OCI-M2 (cell line): ENCODE data around the gene GOLGA6L6.
"Not testable (repeated sequence)": the region's sequence is repeated elsewhere in the genome, so short reads cannot be mapped to it uniquely, and the experiment has no call there.

Experiments
- DNase-seq: peaks from one replicate; lab custom pipeline; 2025; ENCODE audit not compliant: unreplicated experiment; lab: John Stamatoyannopoulos, UW

Gene GOLGA6L6, protein sequence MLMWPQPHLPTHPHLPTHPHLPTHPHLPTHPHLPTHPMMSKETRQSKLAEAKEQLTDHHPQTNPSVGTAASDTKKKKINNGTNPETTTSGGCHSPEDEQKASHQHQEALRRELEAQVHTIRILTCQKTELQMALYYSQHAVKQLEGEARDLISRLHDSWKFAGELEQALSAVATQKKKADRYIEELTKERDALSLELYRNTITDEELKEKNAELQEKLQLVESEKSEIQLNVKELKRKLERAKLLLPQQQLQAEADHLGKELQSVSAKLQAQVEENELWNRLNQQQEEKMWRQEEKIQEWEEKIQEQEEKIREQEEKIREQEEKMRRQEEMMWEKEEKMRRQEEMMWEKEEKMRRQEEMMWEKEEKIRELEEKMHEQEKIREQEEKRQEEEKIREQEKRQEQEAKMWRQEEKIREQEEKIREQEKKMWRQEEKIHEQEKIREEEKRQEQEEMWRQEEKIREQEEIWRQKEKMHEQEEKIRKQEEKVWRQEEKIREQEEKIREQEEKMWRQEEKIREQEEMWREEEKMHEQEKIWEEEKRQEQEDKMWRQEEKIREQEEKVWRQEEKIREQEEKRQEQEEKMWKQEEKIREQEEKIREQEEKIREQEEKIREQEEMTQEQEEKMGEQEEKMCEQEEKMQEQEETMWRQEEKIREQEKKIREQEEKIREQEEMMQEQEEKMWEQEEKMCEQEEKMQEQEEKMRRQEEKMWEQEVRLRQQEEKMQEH

DNA sequence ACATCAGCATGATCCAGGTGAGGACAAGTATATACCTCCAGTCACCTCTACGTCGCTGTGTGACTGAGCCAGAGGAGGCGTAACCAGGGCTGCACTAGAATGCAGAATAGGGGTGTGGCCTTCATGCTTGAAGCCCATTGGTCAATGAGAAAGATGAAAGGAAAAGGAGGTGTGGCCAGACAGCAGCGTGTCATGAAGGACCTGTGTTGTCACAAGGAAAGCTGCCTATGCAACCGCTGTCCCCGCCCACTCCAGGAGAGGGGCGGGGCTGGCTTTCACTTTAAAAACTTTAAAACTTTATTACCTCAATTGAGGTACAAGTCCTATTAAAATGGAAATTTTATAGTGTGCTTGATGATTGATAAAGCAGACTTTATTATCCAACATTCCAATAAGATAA, at the start of gene GOLGA6L6:
TSS of gene GOLGA6L6 (minus strand) at position 101 of the 400 bp plus-strand sequence. CDS start at position 10, 91 bp downstream.
- DNase-seq, result not testable (repeated sequence)

DNA sequence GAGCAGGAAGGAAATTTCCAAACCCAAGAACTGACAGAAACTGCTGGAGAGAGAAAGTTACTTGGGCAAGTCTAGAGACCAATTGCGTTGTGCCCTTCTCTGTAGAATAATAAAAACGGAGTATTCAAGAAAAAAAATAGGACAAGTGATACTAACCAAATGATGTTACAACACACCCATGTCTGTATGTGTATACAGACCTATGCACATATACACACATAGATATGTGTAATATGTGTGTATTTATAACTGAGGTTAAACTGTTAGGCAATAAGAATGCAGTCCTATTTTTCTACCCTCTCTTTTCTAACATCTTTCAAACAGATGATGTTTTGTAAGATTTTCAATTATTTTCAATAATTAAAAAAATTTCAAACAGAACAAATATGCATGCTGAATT, 48.5 kb upstream of the GOLGA6L6 start:
- DNase-seq, result not testable (repeated sequence)

DNA sequence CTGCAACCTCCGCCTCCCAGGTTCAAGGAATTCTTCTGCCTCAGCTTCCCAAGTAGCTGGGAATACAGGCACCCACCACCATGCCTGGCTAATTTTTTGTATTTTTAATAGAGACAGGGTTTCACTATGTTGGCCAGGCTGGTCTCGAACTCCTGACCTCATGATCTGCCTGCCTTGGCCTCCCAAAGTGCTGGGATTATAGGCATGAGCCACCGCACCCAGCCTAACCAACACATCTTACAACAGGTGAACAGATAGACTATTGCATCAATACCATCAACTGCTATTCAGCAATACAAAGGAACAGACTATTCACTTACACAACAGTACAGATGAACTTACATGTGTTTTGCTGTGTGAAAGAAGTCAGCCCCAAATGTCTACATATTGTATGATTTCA, 45.2 kb upstream of the GOLGA6L6 start:
- DNase-seq, result not testable (repeated sequence)

GRCh38 chr15:20582726-20583115, 41.1 kb upstream of the GOLGA6L6 start:
- not testable (repeated sequence) for DNase-seq

- DNase-seq, result not testable (repeated sequence)
These were observed 40.6 kb upstream of the GOLGA6L6 start for GRCh38 chr15:20582109-20582725.

GRCh38 chr15:20581261-20582108, 39.9 kb upstream of the GOLGA6L6 start:
- DNase-seq, result not testable (repeated sequence)

DNA sequence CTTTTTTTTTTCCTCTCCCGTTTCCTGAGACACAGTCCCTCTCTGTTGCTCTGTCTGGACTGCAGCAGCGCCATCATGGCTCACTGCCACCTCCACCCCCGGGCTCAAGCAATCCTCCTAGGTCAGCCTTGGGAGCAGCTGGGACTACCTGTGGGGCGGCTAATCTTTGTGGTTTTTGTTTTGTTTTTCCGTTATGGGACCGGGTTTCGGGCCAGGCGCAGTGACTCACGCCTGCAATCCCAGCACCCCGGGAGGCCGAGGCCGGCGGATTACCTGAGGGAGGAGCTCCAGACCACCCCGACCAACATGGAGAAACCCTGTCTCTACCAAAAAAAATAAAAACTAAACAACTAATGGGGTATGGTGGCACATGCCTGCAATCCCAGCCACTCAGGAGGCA, 38.1 kb upstream of the GOLGA6L6 start:
- DNase-seq, result not testable (repeated sequence)

DNA sequence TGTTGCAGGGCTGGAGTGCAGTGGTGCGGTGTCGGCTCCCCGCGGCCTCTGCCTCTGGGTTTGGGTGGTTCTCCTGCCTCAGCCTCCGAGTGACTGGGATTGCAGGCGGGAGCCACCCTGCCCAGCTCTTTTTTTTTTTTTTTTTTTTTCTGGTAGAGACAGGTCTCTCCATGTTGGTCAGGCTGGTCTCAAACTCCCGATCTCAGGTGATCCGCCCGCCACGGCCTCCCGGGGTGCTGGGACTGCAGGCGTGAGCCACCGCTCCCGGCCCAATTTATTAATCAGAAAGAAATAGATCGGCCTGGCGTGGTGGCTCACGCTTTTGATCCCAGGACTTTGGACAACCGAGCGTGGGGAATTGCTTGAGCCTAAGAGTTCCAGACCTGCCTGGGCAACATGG, 9.7 kb upstream of the GOLGA6L6 start:
- not testable (repeated sequence) for DNase-seq

DNA sequence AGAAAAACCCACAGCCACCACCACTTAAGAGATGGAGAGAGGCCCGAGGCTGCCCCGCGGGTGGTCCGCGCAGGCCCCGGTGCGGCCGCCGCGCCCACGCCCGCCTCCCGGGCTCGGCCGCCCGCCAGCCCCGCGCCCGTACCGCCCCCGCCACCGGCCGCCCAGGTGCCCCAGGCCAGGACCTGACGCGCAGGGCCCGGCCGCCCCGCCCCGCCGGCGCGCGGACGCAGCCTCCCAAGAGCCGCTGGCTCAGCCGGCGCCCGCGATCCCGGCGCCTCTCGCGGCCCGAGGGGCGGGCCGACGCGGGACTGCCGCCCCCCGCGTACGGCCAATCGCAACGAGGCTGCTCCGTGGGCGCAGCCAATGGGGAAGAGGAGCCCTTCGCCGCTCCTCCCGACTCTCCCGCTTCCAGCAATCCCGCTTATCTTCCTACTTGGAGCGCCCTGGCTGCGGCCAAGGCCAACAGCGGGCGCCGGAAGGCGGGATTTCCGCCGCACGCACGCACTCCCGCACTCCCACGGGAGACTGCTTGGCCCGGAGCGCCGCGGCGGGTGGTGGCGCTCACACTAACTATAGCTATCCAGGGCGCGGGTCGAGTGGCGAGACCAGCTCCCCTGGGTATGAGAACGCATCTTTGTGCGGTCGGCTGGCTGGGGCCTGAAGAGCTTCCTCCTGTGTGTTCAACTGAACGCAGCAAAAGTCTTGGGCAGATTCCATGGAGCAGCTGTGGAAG, 35.5 kb downstream of the GOLGA6L6 start:
- not testable (repeated sequence) for DNase-seq

DNA sequence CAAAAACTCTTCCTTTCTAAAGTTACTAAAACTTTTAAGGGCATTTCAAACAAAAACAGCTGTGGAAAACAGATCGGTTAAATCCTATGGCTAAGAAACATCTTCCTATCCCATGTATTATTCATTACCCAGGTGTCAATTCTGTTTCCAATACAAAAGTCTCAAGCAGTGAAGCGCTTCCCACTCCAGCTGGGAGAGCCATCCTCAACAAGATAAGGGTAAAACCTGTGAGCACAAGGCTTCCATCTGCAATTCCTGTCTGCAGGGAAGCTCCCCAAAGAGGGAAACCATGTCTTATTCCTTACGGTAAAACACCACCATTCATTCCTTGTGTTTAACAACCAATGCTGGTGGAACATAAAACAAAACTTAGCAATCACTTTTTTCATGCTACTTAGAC, 38.8 kb downstream of the GOLGA6L6 start:
- DNase-seq, result not testable (repeated sequence)

- not testable (repeated sequence) for DNase-seq
These were observed 39.9 kb downstream of the GOLGA6L6 start for GRCh38 chr15:20501512-20502222.

DNA sequence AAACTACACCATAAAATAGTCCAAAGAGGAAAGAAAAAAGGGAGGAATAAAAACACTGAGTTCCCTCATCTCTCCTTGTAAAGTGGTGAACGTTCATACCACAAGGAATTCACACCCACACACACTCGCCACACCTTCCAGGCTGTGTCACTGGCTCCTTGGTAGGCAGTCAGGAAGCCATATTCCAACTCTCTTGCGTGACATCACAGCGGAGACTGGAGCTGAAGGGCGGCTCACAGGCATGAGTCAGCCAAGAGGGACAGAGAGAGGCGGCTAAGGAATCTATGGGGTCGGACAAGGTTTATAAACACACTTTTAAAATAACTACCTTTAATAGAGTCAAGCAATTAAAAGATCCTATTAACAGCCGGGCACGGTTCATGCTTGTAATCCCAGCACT, 43.8 kb downstream of the GOLGA6L6 start:
- DNase-seq, result not testable (repeated sequence)

DNA sequence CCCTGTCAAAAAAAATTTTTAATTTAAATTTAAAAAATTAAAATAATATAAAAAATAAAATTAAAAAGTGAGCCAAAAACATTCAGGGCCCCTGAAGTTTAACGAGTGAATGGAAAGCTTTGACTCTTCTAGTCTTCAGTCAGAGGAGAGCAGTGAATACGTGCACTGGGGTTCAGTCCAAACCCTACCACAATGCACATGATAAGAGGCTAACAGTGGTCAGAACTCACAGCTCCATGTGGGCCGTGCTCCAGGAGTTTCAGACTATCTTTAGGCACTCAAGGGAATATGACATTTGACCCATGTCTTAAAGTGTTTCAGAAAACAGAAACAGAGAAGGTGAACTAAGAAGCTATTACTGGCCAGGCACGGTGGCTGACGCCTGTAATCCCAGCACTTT, 48.6 kb downstream of the GOLGA6L6 start:
- not testable (repeated sequence) for DNase-seq

DNA sequence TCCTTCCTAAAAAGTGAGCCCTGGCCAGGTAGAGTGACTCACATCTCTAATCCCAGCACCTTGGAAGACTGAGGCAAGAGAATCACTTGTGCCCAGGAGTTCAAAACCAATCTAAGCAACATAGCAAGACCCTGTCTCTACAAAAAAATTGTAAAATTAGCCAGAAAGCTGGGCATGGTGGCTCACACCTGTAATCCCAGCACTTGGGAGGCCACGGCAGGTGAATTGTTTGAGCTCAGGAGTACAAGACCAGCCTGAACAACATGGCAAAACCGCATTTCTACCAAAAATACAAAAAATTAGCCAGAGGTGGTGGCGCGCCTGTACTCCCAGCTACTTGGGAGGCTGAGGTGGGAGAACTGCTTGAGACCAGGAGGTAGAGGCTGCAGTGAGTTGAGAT, 49.0 kb downstream of the GOLGA6L6 start:
- not testable (repeated sequence) for DNase-seq

GRCh38 chr15:20489320-20489719, 52.3 kb downstream of the GOLGA6L6 start:
- not testable (repeated sequence) for DNase-seq
